ENCODE measurements around the gene AEN.

DNA sequence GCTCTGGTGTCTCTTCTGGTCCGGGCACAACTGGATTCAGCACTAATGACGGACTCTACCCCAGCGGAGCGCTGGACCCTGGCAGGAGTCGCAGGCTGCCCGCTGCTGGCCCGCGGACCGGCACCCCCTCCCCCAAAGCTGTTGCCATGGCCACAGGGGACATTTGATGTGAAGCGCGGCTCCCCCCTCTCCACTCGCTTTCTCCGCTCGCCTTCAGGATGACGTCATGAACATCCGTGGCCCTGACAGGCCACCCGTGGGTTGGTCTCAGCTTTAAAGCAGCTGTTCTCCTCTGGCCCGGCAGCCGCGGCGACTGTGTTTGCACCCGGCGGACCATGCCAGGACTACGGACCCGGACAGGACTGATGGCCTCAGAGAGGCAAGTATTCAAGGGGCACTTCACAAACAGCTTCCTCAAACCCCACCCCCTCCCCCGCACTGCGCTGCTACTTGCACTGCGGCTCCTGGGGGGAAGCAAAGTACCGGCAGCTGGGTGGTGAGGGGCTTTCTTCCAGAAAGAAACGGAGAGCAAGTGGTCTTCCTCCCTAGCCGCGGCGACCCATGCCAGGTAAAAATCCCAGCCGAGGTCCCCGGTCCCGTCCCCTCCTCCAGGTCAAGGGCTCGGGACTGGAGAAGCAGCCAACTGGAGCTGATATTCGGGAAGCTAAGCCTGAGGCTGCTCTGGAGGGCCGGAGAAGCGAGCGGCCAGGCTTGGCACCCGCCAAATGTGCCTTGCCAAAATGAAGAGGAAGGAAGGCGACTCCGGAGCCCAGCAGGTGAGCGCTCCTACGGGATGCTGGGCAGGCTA lies 16.6 kb upstream of the AEN start:
- TF ChIP-seq POLR2AphosphoS5 (IDR thresholded peaks at IDR 0.05) (no peak), POLR2A (IDR thresholded peaks at IDR 0.05) (no peak), EP300 (IDR thresholded peaks at IDR 0.05) (no peak)
- TF ChIP-seq, protein P1, sequence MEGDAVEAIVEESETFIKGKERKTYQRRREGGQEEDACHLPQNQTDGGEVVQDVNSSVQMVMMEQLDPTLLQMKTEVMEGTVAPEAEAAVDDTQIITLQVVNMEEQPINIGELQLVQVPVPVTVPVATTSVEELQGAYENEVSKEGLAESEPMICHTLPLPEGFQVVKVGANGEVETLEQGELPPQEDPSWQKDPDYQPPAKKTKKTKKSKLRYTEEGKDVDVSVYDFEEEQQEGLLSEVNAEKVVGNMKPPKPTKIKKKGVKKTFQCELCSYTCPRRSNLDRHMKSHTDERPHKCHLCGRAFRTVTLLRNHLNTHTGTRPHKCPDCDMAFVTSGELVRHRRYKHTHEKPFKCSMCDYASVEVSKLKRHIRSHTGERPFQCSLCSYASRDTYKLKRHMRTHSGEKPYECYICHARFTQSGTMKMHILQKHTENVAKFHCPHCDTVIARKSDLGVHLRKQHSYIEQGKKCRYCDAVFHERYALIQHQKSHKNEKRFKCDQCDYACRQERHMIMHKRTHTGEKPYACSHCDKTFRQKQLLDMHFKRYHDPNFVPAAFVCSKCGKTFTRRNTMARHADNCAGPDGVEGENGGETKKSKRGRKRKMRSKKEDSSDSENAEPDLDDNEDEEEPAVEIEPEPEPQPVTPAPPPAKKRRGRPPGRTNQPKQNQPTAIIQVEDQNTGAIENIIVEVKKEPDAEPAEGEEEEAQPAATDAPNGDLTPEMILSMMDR (IDR thresholded peaks at IDR 0.05), result no peak
